ENCODE results near the gene CDC42BPB.

CDC42BPB gene

GRCh38 chr14:102908766-102909455 is 148.4 kb downstream of the CDC42BPB start:
- H3K4me3 ChIP-seq (ENCODE audit: low read depth, low read length) = no peak overlapping the region
- TF ChIP-seq CTCF (IDR thresholded peaks at IDR 0.05; ENCODE audit: low read depth, low read length, missing control alignments) = no peak
- DNase-seq (ENCODE audit: low read depth) = no peak

GRCh38 chr14:102907980-102908730 is 149.2 kb downstream of the CDC42BPB start:
- TF ChIP-seq CTCF (IDR thresholded peaks at IDR 0.05; ENCODE audit: low read depth, low read length, missing control alignments) = no peak
- no peak for DNase-seq (ENCODE audit: low read depth)
- no peak overlapping the region for H3K4me3 ChIP-seq (ENCODE audit: low read depth, low read length)

- DNase-seq (ENCODE audit: low read depth) = no peak
- no peak overlapping the region for H3K4me3 ChIP-seq (ENCODE audit: low read depth, low read length)
- no peak for TF ChIP-seq CTCF (IDR thresholded peaks at IDR 0.05; ENCODE audit: low read depth, low read length, missing control alignments)
Observed at GRCh38 chr14:102907303-102907844, 150.0 kb downstream of the CDC42BPB start.

- no peak for DNase-seq (ENCODE audit: low read depth)
- no peak overlapping the region for H3K4me3 ChIP-seq (ENCODE audit: low read depth, low read length)
- TF ChIP-seq CTCF (IDR thresholded peaks at IDR 0.05; ENCODE audit: low read depth, low read length, missing control alignments) = no peak
Observed at GRCh38 chr14:102906616-102907302, 150.6 kb downstream of the CDC42BPB start.

- no peak for DNase-seq (ENCODE audit: low read depth)
- no peak for TF ChIP-seq CTCF (IDR thresholded peaks at IDR 0.05; ENCODE audit: low read depth, low read length, missing control alignments)
- no peak overlapping the region for H3K4me3 ChIP-seq (ENCODE audit: low read depth, low read length)
Observed at GRCh38 chr14:102905116-102906108, 151.9 kb downstream of the CDC42BPB start.
